Measurements from ENCODE around the gene ENDOU.

The ENDOU gene

GRCh38 chr12:47771304-47771703, 46.0 kb upstream of the ENDOU start:
- DNase-seq (no peak), ATAC-seq (ENCODE audit: insufficient read depth, low read depth) (no peak)
- no peaks in the 10 kb centered on the region for H3K36me3 ChIP-seq (ENCODE audit: insufficient read depth, low read length)
- no peak overlapping the region for H3K9ac ChIP-seq (ENCODE audit: low read depth, low read length)
- no peak overlapping the region for H3K27ac ChIP-seq (ENCODE audit: low read length)
- H3K27me3 ChIP-seq (ENCODE audit: insufficient read depth, low read length, poor library complexity): peaks cover 17% of the 10 kb centered on the region
- no peak overlapping the region for H2AFZ ChIP-seq (ENCODE audit: low read depth, low read length)
- no peaks in the 10 kb centered on the region; the same call in 1 of the 2 replicates for H4K20me1 ChIP-seq (ENCODE audit: insufficient read depth, low read length)
- H3K4me2 ChIP-seq (ENCODE audit: insufficient read depth, low read length): no peak overlapping the region
- TF ChIP-seq CTCF (IDR thresholded peaks at IDR 0.05; ENCODE audit: borderline replicate concordance, extremely low read depth, low read length, poor library complexity, severe bottlenecking) (no peak), EZH2 (IDR thresholded peaks at IDR 0.05; ENCODE audit: borderline replicate concordance, low read depth, low read length, severe bottlenecking) (no peak)
- H3K9me3 ChIP-seq (ENCODE audit: insufficient read depth, low read length, severe bottlenecking): no peaks in the 10 kb centered on the region
- peaks cover 21% of the 10 kb centered on the region for H3K4me1 ChIP-seq (ENCODE audit: insufficient read depth, low read length)
- H3K79me2 ChIP-seq (ENCODE audit: insufficient read depth, low read length): no peaks in the 10 kb centered on the region
- no peak overlapping the region for H3K4me3 ChIP-seq (ENCODE audit: low read depth in 1 of 2, low read length in 2 of 2)

DNA sequence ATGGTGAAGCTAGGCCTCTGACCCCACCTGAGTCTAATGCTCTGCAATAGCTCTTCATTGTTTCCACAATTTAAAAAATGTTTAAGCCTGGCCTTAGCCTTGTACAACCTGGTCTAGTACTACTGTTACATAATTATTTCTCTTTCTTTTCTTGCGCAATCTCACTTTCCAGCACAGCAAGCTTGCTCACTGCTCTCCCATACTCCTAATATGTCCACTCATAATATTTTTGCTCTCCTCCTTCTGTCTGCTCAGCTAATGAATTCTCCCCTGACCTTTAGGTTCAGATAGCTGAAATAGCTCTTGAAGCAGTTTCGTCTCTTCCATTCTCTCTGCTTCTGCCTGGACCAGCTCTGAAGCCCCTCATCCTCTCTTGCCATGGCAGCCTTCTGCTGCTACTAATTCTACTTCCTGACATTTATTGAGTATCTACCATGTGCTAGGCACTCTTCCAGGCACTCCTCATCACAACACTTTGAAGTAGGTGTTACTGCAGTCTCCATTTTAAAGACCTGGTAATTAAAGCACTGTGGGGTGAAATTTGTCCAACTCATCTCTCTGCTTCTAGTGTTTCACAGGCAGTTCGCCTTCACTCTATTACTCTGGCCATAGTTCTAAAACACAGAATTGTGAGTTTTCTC, 44.9 kb upstream of the ENDOU start:
- no peak overlapping the region for H2AFZ ChIP-seq (ENCODE audit: low read depth, low read length)
- DNase-seq (no peak), ATAC-seq (ENCODE audit: insufficient read depth, low read depth) (no peak)
- H3K4me3 ChIP-seq (ENCODE audit: low read depth in 1 of 2, low read length in 2 of 2): no peak overlapping the region
- TF ChIP-seq CTCF (IDR thresholded peaks at IDR 0.05; ENCODE audit: borderline replicate concordance, extremely low read depth, low read length, poor library complexity, severe bottlenecking) (no peak), EZH2 (IDR thresholded peaks at IDR 0.05; ENCODE audit: borderline replicate concordance, low read depth, low read length, severe bottlenecking) (no peak)
- H3K79me2 ChIP-seq (ENCODE audit: insufficient read depth, low read length): no peaks in the 10 kb centered on the region
- no peak overlapping the region for H3K27ac ChIP-seq (ENCODE audit: low read length)
- peaks cover 17% of the 10 kb centered on the region for H3K27me3 ChIP-seq (ENCODE audit: insufficient read depth, low read length, poor library complexity)
- no peaks in the 10 kb centered on the region for H3K36me3 ChIP-seq (ENCODE audit: insufficient read depth, low read length)
- H3K9me3 ChIP-seq (ENCODE audit: insufficient read depth, low read length, severe bottlenecking): no peaks in the 10 kb centered on the region
- no peak overlapping the region for H3K9ac ChIP-seq (ENCODE audit: low read depth, low read length)
- peaks cover 21% of the 10 kb centered on the region for H3K4me1 ChIP-seq (ENCODE audit: insufficient read depth, low read length)
- no peak overlapping the region for H3K4me2 ChIP-seq (ENCODE audit: insufficient read depth, low read length)
- H4K20me1 ChIP-seq (ENCODE audit: insufficient read depth, low read length): no peaks in the 10 kb centered on the region

DNA sequence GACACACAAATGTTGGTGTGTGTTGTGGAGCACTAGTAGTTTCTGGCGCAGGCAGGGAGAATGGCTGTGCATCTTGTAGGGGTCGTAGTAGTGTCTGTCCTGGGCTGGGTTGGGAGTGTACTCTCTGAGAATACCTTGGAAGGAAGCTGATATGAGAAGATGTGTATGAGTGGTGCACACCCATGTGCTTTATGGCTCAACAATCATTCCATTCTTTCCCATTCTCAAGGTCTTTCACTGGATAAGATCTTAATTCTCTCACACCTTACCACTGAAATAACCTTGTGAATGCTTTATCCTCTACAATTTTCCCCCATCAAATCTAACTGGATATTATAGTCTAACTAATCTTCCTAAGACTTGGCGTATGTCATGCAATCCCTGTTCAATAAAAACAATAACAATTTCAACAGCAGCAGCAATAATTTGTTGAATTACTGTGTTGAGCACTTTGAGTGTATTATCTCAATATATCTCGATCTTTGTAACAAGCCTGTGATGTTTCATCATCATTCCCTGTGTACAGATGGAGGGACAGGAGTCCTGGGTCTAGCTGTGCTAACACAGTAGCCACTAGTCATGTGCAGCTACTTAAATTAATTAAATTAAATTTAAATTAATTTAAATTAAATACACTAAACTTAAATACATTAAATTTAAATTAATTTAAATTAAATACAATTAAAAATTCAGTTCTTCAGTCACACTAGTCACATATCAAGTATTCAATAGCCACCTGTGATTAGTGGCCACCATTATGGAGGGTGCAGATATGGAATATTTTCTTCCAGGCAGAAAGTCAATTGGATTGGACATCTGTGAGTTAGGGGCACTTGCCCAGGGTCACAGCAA, 44.2 kb upstream of the ENDOU start:
- Histone ChIP-seq H3K4me1 (ENCODE audit: insufficient read depth, low read length) (peaks cover 15% of the 10 kb centered on the region), H3K9me3 (ENCODE audit: insufficient read depth, low read length, severe bottlenecking) (no peaks in the 10 kb centered on the region), H4K20me1 (ENCODE audit: insufficient read depth, low read length) (no peaks in the 10 kb centered on the region), H3K9ac (ENCODE audit: low read depth, low read length) (no peak overlapping the region), H3K27me3 (ENCODE audit: insufficient read depth, low read length, poor library complexity) (peaks cover 14% of the 10 kb centered on the region), H3K27ac (ENCODE audit: low read length) (no peak overlapping the region), H3K36me3 (ENCODE audit: insufficient read depth, low read length) (no peaks in the 10 kb centered on the region), H3K79me2 (ENCODE audit: insufficient read depth, low read length) (no peaks in the 10 kb centered on the region), H2AFZ (ENCODE audit: low read depth, low read length) (no peak overlapping the region), H3K4me2 (ENCODE audit: insufficient read depth, low read length) (no peak overlapping the region), H3K4me3 (ENCODE audit: low read depth in 1 of 2, low read length in 2 of 2) (no peak overlapping the region)
- no peak for DNase-seq
- no peak for TF ChIP-seq CTCF (IDR thresholded peaks at IDR 0.05; ENCODE audit: borderline replicate concordance, extremely low read depth, low read length, poor library complexity, severe bottlenecking)
- no peak for TF ChIP-seq EZH2 (IDR thresholded peaks at IDR 0.05; ENCODE audit: borderline replicate concordance, low read depth, low read length, severe bottlenecking)
- no peak for ATAC-seq (ENCODE audit: insufficient read depth, low read depth)
